Peyer's patch (tissue), 4 donors: ENCODE results near the gene TLL2.
A peak's percentile ranks its signal among the peaks of the same experiment; 100 is the strongest.

Experiments
- POLR2A ChIP-seq, 2 donors: fragments of 450-650 bp; IDR thresholded peaks; one replicate each; pipeline ENCODE4 v1.5.1; 2017; ENCODE audit warnings: antibody characterized with exemption in 2 of 2, mild to moderate bottlenecking in 2 of 2, moderate library complexity in 2 of 2
- TF ChIP-seq, protein P1 (sequence below), 6 experiments: fragments of 450-650 bp in 4 of 6; fragments of 200-600 bp in 2 of 6; sonication (generic) in 1 of 6; IDR thresholded peaks; one replicate each; pipeline ENCODE4 v1.5.1; 2017 to 2019; ENCODE audit warnings: antibody characterized with exemption in 6 of 6, mild to moderate bottlenecking in 3 of 6, moderate library complexity in 1 of 6

DNA sequence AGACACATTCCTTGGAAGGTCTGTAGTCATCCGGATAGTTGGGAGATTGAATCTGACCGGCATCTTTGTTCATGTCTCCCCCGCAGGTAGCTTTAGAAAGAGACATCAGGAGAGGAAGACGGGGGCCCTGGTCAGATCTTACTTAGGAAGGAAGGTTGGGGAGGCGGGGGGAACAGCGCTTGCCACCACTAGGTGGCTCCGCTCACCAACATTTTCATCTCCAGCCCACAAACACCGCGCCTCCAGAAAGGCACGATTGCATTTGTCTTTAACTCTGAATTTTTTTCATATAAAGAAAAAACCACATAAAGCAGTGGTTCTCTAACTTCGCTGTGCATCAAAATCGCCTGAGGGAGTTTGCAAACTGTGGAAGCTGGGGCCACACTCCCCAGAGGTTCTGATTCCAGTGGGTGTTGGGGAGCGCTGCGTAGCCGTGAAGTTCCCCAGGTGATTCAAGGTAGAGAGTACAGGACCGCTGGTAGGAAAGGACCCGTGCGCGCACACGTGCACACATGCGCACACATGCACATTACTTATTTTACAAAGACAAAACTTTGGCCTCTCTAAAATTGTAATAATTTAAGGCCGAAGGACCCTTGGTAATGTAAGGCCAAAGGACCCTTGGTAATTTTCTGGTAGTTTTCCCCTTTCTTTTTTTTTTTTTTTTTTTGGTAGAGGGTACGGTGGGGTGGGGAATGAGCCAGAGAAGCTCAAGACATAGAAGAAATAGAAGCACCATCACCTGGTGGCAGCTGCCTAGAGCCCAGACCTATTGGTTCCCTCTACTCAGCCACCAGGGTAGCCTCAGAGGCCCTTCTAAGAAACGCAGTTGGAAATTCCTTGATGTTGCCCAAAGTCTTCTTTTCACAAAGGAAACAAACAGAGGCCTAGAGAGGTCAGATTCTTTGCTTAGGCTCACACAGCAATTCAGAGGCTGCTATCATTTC lies 117.5 kb downstream of the TLL2 start:
- TF ChIP-seq POLR2A (IDR thresholded peaks at IDR 0.05), result no peak
- TF ChIP-seq, protein P1, sequence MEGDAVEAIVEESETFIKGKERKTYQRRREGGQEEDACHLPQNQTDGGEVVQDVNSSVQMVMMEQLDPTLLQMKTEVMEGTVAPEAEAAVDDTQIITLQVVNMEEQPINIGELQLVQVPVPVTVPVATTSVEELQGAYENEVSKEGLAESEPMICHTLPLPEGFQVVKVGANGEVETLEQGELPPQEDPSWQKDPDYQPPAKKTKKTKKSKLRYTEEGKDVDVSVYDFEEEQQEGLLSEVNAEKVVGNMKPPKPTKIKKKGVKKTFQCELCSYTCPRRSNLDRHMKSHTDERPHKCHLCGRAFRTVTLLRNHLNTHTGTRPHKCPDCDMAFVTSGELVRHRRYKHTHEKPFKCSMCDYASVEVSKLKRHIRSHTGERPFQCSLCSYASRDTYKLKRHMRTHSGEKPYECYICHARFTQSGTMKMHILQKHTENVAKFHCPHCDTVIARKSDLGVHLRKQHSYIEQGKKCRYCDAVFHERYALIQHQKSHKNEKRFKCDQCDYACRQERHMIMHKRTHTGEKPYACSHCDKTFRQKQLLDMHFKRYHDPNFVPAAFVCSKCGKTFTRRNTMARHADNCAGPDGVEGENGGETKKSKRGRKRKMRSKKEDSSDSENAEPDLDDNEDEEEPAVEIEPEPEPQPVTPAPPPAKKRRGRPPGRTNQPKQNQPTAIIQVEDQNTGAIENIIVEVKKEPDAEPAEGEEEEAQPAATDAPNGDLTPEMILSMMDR (IDR thresholded peaks at IDR 0.05), result peak; percentile 30 to 85 (median 80)
